Iris pigment epithelial cell (primary cell): Measurements from ENCODE around the gene SLC6A3.
"Not testable (repeated sequence)": the region's sequence is repeated elsewhere in the genome, so short reads cannot be mapped to it uniquely, and the experiment has no call there.

Experiments
- DNase-seq: peaks from one replicate; pipeline ENCODE4 v3.0.0-alpha.2; 2011; ENCODE audit warnings: low read depth

SLC6A3 gene

GRCh38 chr5:1370006-1370405, 75.2 kb downstream of the SLC6A3 start:
- DNase-seq = no peak

GRCh38 chr5:1368756-1369155, 76.5 kb downstream of the SLC6A3 start:
- DNase-seq = no peak

- DNase-seq = no peak
Measured at GRCh38 chr5:1368236-1368635, 77.0 kb downstream of the SLC6A3 start.

- no peak for DNase-seq
Measured at GRCh38 chr5:1367149-1367548, 78.1 kb downstream of the SLC6A3 start.

- DNase-seq = no peak
Measured at GRCh38 chr5:1366514-1366913, 78.7 kb downstream of the SLC6A3 start.

GRCh38 chr5:1364211-1364610, 81.0 kb downstream of the SLC6A3 start:
- no peak for DNase-seq

GRCh38 chr5:1363581-1363980, 81.7 kb downstream of the SLC6A3 start:
- DNase-seq = no peak

GRCh38 chr5:1363160-1363559, 82.1 kb downstream of the SLC6A3 start:
- DNase-seq = no peak

GRCh38 chr5:1362242-1363015, 82.8 kb downstream of the SLC6A3 start:
- no peak for DNase-seq

- no peak for DNase-seq
Measured at GRCh38 chr5:1360861-1361260, 84.4 kb downstream of the SLC6A3 start.

GRCh38 chr5:1360367-1360766, 84.9 kb downstream of the SLC6A3 start:
- DNase-seq = not testable (repeated sequence)

- DNase-seq = no peak
Measured at GRCh38 chr5:1359713-1360112, 85.5 kb downstream of the SLC6A3 start.

GRCh38 chr5:1359031-1359645, 86.1 kb downstream of the SLC6A3 start:
- DNase-seq = no peak

GRCh38 chr5:1358726-1359025, 86.6 kb downstream of the SLC6A3 start:
- DNase-seq = no peak

- no peak for DNase-seq
Measured at GRCh38 chr5:1357946-1358725, 87.1 kb downstream of the SLC6A3 start.

GRCh38 chr5:1356873-1357787, 88.1 kb downstream of the SLC6A3 start:
- no peak for DNase-seq

- no peak for DNase-seq
Measured at GRCh38 chr5:1354576-1354975, 90.7 kb downstream of the SLC6A3 start.

GRCh38 chr5:1352231-1353219, 92.7 kb downstream of the SLC6A3 start:
- no peak for DNase-seq

GRCh38 chr5:1351156-1351555, 94.1 kb downstream of the SLC6A3 start:
- no peak for DNase-seq

- no peak for DNase-seq
Measured at GRCh38 chr5:1349246-1349645, 96.0 kb downstream of the SLC6A3 start.

GRCh38 chr5:1348986-1349245, 96.3 kb downstream of the SLC6A3 start:
- no peak for DNase-seq
